WTC11 (cell line): ENCODE data around the gene LRRC4B. TPM values are rescaled to one million over a fixed set of nuclear protein-coding genes. Genes with fewer than 3 reads are reported as not detected.

Source experiments
- ATAC-seq: fragments of 200-7000 bp; cut with Tn5 transposase; 2 replicates; pipeline ENCODE4 v1.10.0; 2021; ENCODE audit warnings: mild to moderate bottlenecking, moderate library complexity
- CTCF ChIA-PET: fragments of 300-600 bp; sonication (Branson Sonifier 250); formaldehyde crosslinking; loops from one replicate; lab custom pipeline; 2021; ENCODE audit warnings: antibody characterized with exemption; lab: Charles Lee
- POLR2A ChIA-PET: fragments of 350-600 bp; sonication (Branson Sonifier 250); formaldehyde crosslinking; loops from one replicate; lab custom pipeline; 2021; ENCODE audit warnings: antibody characterized with exemption; lab: Charles Lee
- DNase-seq: peaks from one replicate; pipeline ENCODE4 v3.0.0; 2021; ENCODE audit warnings: low spot score
- H3K27ac Mint-ChIP-seq: 2 replicates; pipeline ENCODE4 v1.8.0; 2021; ENCODE audit warnings: mixed read lengths
- H3K27me3 Mint-ChIP-seq: 2 replicates; pipeline ENCODE4 v1.8.0; 2021; ENCODE audit warnings: low read depth, mild to moderate bottlenecking, moderate library complexity, mixed read lengths
- H3K36me3 Mint-ChIP-seq: 2 replicates; pipeline ENCODE4 v1.8.0; 2021; ENCODE audit warnings: mixed read lengths
- H3K4me1 Mint-ChIP-seq: 2 replicates; pipeline ENCODE4 v1.8.0; 2022; ENCODE audit warnings: mixed read lengths
- H3K4me3 Mint-ChIP-seq: 2 replicates; pipeline ENCODE4 v1.8.0; 2021; ENCODE audit warnings: mild to moderate bottlenecking, moderate library complexity, mixed read lengths
- H3K9me3 Mint-ChIP-seq: 2 replicates; pipeline ENCODE4 v1.8.0; 2021; ENCODE audit warnings: mixed read lengths
- ATF1 ChIP-seq: sonication (generic); formaldehyde crosslinking; IDR thresholded peaks from 2 replicates; pipeline ENCODE4 v1.8.1; 2023; ENCODE audit warnings: mild to moderate bottlenecking, moderate library complexity, missing genetic modification reagents
- CBFB ChIP-seq: sonication (generic); formaldehyde crosslinking; IDR thresholded peaks from 2 replicates; pipeline ENCODE4 v1.8.1; 2022; ENCODE audit warnings: mild to moderate bottlenecking, low read depth, missing genetic modification reagents
- CDX4 ChIP-seq: fragments of 250-450 bp; sonication (Bioruptor Pico); IDR thresholded peaks from 2 replicates; pipeline ENCODE4 v1.9.0; 2021; ENCODE audit warnings: moderate library complexity, mild to moderate bottlenecking, inconsistent platforms, borderline replicate concordance
- E2F1 ChIP-seq: sonication (generic); formaldehyde crosslinking; IDR thresholded peaks from 2 replicates; pipeline ENCODE4 v1.8.0; 2022; ENCODE audit warnings: mild to moderate bottlenecking, missing genetic modification reagents
- E2F5 ChIP-seq: sonication (generic); formaldehyde crosslinking; IDR thresholded peaks from 2 replicates; pipeline ENCODE4 v1.8.1; 2022; ENCODE audit warnings: mild to moderate bottlenecking, moderate library complexity, missing genetic modification reagents
- ELF4 ChIP-seq: sonication (generic); formaldehyde crosslinking; IDR thresholded peaks from 2 replicates; pipeline ENCODE4 v1.8.1; 2022; ENCODE audit warnings: low read depth, mild to moderate bottlenecking, moderate library complexity, missing genetic modification reagents
- ESRRA ChIP-seq: sonication (generic); formaldehyde crosslinking; IDR thresholded peaks from 2 replicates; pipeline ENCODE4 v1.8.1; 2022; ENCODE audit warnings: mild to moderate bottlenecking, missing genetic modification reagents, borderline replicate concordance
- FOXP1 ChIP-seq: sonication (generic); formaldehyde crosslinking; IDR thresholded peaks from 2 replicates; pipeline ENCODE4 v1.8.0; 2022; ENCODE audit warnings: missing genetic modification reagents, mild to moderate bottlenecking, moderate library complexity, borderline replicate concordance
- HMGA2 ChIP-seq: fragments of 250-450 bp; sonication (Bioruptor Pico); IDR thresholded peaks from 2 replicates; pipeline ENCODE4 v1.4.0; 2021; ENCODE audit warnings: mild to moderate bottlenecking, moderate library complexity
- IRF2 ChIP-seq: sonication (generic); formaldehyde crosslinking; IDR thresholded peaks from 2 replicates; pipeline ENCODE4 v1.8.0; 2022; ENCODE audit warnings: low read depth, missing genetic modification reagents, borderline replicate concordance
- KAT7 ChIP-seq: sonication (generic); formaldehyde crosslinking; IDR thresholded peaks from 2 replicates; pipeline ENCODE4 v1.8.1; 2023; ENCODE audit warnings: missing genetic modification reagents, mild to moderate bottlenecking, borderline replicate concordance
- MAX ChIP-seq: sonication (generic); formaldehyde crosslinking; IDR thresholded peaks from 2 replicates; pipeline ENCODE4 v1.8.0; 2022; ENCODE audit warnings: mild to moderate bottlenecking, missing genetic modification reagents
- MYBL2 ChIP-seq: sonication (generic); formaldehyde crosslinking; IDR thresholded peaks from 2 replicates; pipeline ENCODE4 v1.8.1; 2023; ENCODE audit warnings: mild to moderate bottlenecking, moderate library complexity, missing genetic modification reagents
- RELA ChIP-seq: sonication (generic); formaldehyde crosslinking; IDR thresholded peaks from 2 replicates; pipeline ENCODE4 v1.8.1; 2022; ENCODE audit warnings: missing genetic modification reagents, mild to moderate bottlenecking, borderline replicate concordance
- SMAD3 ChIP-seq: sonication (generic); formaldehyde crosslinking; IDR thresholded peaks from 2 replicates; pipeline ENCODE4 v1.8.0; 2022; ENCODE audit warnings: missing genetic modification reagents, mild to moderate bottlenecking, borderline replicate concordance
- SMAD4 ChIP-seq: sonication (generic); formaldehyde crosslinking; IDR thresholded peaks from 2 replicates; pipeline ENCODE4 v1.8.0; 2022; ENCODE audit warnings: mild to moderate bottlenecking, missing genetic modification reagents
- SOX15 ChIP-seq: fragments of 250-450 bp; sonication (Bioruptor Pico); IDR thresholded peaks from 2 replicates; pipeline ENCODE4 v1.9.0; 2021; ENCODE audit warnings: mild to moderate bottlenecking
- ZNF263 ChIP-seq: sonication (generic); formaldehyde crosslinking; IDR thresholded peaks from 2 replicates; pipeline ENCODE4 v1.8.1; 2022; ENCODE audit warnings: low read depth, mild to moderate bottlenecking, moderate library complexity, missing genetic modification reagents
- ZNF416 ChIP-seq: fragments of 250-450 bp; sonication (Bioruptor Pico); IDR thresholded peaks from 2 replicates; pipeline ENCODE4 v1.9.0; 2021; ENCODE audit warnings: mild to moderate bottlenecking, inconsistent platforms
- total RNA-seq: library from RNA; stranded (reverse); gene quantifications from 3 replicates; pipeline ENCODE4 v1.2.3, GENCODE V29; 2021

LRRC4B gene
- total RNA-seq, 1 experiment from 2014 or later = 10.0 TPM

- ATAC-seq (no peak), DNase-seq (no peak)
- Mint-ChIP-seq H3K36me3 (peaks cover 5% of the 10 kb centered on the region; the same call in 1 of the 2 replicates), H3K9me3 (peaks cover 5% of the 10 kb centered on the region), H3K4me3 (no peak overlapping the region), H3K4me1 (peaks cover 5% of the 10 kb centered on the region; the same call in 1 of the 2 replicates), H3K27me3 (peaks cover 25% of the 10 kb centered on the region), H3K27ac (no peak overlapping the region)
- ChIA-PET POLR2A (no interaction called here), CTCF (interaction anchor here (0.6 to 4.3 kb wide), 9 partner anchors 13 to 187 kb away, joined by 3 to 55 read pairs (median 4); no protein-coding TSS in a partner anchor)
- TF ChIP-seq MYBL2 (CRISPR knock-in tag) = no peak
- TF ChIP-seq ESRRA = no peak
- no peak for TF ChIP-seq HMGA2 (CRISPR knock-in tag)
- no peak for TF ChIP-seq ATF1
- no peak for TF ChIP-seq CDX4 (CRISPR knock-in tag)
- no peak for TF ChIP-seq IRF2
- TF ChIP-seq E2F1 (CRISPR knock-in tag) = no peak
- TF ChIP-seq SOX15 (CRISPR knock-in tag) = no peak
- no peak for TF ChIP-seq ZNF416
- no peak for TF ChIP-seq ZNF263 (CRISPR knock-in tag)
- no peak for TF ChIP-seq KAT7 (CRISPR knock-in tag)
These were observed 51.1 kb downstream of the LRRC4B start for GRCh38 chr19:50516964-50517703.

- Mint-ChIP-seq H3K36me3 (peaks cover 5% of the 10 kb centered on the region; the same call in 1 of the 2 replicates), H3K4me3 (no peak overlapping the region), H3K4me1 (peaks cover 9% of the 10 kb centered on the region), H3K27me3 (peaks cover 25% of the 10 kb centered on the region), H3K27ac (no peak overlapping the region), H3K9me3 (peaks cover 5% of the 10 kb centered on the region)
- ATAC-seq = no peak
- POLR2A ChIA-PET = no interaction called here
- no peak for DNase-seq
- TF ChIP-seq E2F5 (CRISPR knock-in tag) (no peak), MAX (CRISPR knock-in tag) (no peak), ZNF416 (no peak), SMAD4 (CRISPR knock-in tag) (no peak)
- CTCF ChIA-PET = interaction anchor here (0.6 to 4.3 kb wide), 10 partner anchors 16 to 187 kb away, joined by 3 to 55 read pairs (median 4); no protein-coding TSS in a partner anchor
These were observed 51.8 kb downstream of the LRRC4B start for GRCh38 chr19:50516456-50516855.

GRCh38 chr19:50515168-50515561 lies 53.1 kb downstream of the LRRC4B start:
- TF ChIP-seq MYBL2 (CRISPR knock-in tag) (no peak), RELA (CRISPR knock-in tag) (no peak), MAX (CRISPR knock-in tag) (no peak), FOXP1 (CRISPR knock-in tag) (no peak), ZNF263 (CRISPR knock-in tag) (no peak), ELF4 (no peak), SMAD3 (no peak), CBFB (CRISPR knock-in tag) (no peak)
- Mint-ChIP-seq H3K27ac (no peak overlapping the region), H3K4me1 (peaks cover 14% of the 10 kb centered on the region), H3K36me3 (peaks cover 5% of the 10 kb centered on the region; the same call in 1 of the 2 replicates), H3K4me3 (no peak overlapping the region), H3K9me3 (peaks cover 5% of the 10 kb centered on the region), H3K27me3 (peaks cover 31% of the 10 kb centered on the region)
- ChIA-PET CTCF (interaction anchor here (1.1 to 4.3 kb wide), 4 partner anchors 22 to 146 kb away, joined by 3 to 55 read pairs (median 12); no protein-coding TSS in a partner anchor), POLR2A (no interaction called here)
- DNase-seq = no peak
- ATAC-seq = no peak
